Liver (tissue), 9 donors: ENCODE measurements around the gene DNAI1. TPM values are rescaled to one million over a fixed set of nuclear protein-coding genes. Genes with fewer than 3 reads are reported as not detected.

Source experiments
- DNase-seq: peaks from one replicate; pipeline ENCODE4 v3.0.0-alpha.2; 2017; ENCODE audit warnings: low spot score
- H3K27ac ChIP-seq, 2 donors: one replicate each; pipeline ENCODE4 v1.7.0; 2013; ENCODE audit warnings: inconsistent platforms in 2 of 2, low read length in 2 of 2, control low read depth in 1 of 2, low read depth in 1 of 2, mild to moderate bottlenecking in 1 of 2
- H3K27me3 ChIP-seq, 4 donors: one replicate each; pipeline versions ENCODE4 v1.6.1 to v1.7.0; 2013; ENCODE audit warnings: low read length in 3 of 4, inconsistent platforms in 1 of 4, mild to moderate bottlenecking in 1 of 4, moderate library complexity in 1 of 4; ENCODE audit not compliant: control insufficient read depth in 4 of 4, insufficient read depth in 4 of 4
- H3K36me3 ChIP-seq, 4 donors: one replicate each; pipeline versions ENCODE4 v1.6.1 to v1.7.0; 2013; ENCODE audit warnings: low read length in 3 of 4, mild to moderate bottlenecking in 3 of 4, low read depth in 1 of 4, moderate library complexity in 1 of 4; ENCODE audit not compliant: control insufficient read depth in 4 of 4, insufficient read depth in 3 of 4
- H3K4me1 ChIP-seq, 4 donors: one replicate each; pipeline versions ENCODE4 v1.6.1 to v1.7.0; 2013; ENCODE audit warnings: low read length in 3 of 4, mild to moderate bottlenecking in 3 of 4, moderate library complexity in 1 of 4; ENCODE audit not compliant: control insufficient read depth in 4 of 4, insufficient read depth in 4 of 4
- H3K4me3 ChIP-seq, 3 donors: one replicate each; pipeline versions ENCODE4 v1.6.1 to v1.7.0; 2013; ENCODE audit warnings: low read length in 3 of 3, control low read depth in 1 of 3, low read depth in 1 of 3, mild to moderate bottlenecking in 1 of 3
- H3K9ac ChIP-seq, 2 donors: one replicate each; pipeline ENCODE4 v1.7.0; 2013; ENCODE audit warnings: low read length in 2 of 2, mild to moderate bottlenecking in 2 of 2, moderate library complexity in 2 of 2, control low read depth in 1 of 2, low read depth in 1 of 2
- H3K9me3 ChIP-seq, 4 donors: one replicate each; pipeline versions ENCODE4 v1.6.1 to v1.7.0; 2013; ENCODE audit warnings: low read length in 3 of 4; ENCODE audit not compliant: control insufficient read depth in 4 of 4
- ATF3 ChIP-seq: IDR thresholded peaks from 2 replicates; pipeline ENCODE4 v1.6.1; 2016; ENCODE audit warnings: antibody characterized with exemption
- CTCF ChIP-seq: fragments of 150-350 bp; IDR thresholded peaks from 2 replicates; pipeline ENCODE4 v1.5.1; 2017; ENCODE audit warnings: improper control_type of control experiment, low read depth, low read length; ENCODE audit not compliant: missing input control
- EGR1 ChIP-seq, 2 donors: IDR thresholded peaks; 2 replicates each; pipeline ENCODE4 v1.6.1; 2016 to 2018; ENCODE audit warnings: antibody characterized with exemption in 2 of 2, low read depth in 2 of 2
- FOXA1 ChIP-seq: IDR thresholded peaks from 2 replicates; pipeline ENCODE4 v1.6.1; 2016; ENCODE audit warnings: antibody characterized with exemption
- FOXA2 ChIP-seq: IDR thresholded peaks from 2 replicates; pipeline ENCODE4 v1.6.1; 2016; ENCODE audit warnings: antibody characterized with exemption
- GABPA ChIP-seq, 2 donors: IDR thresholded peaks in 1 of 2; conservative IDR thresholded peaks in 1 of 2; 2 replicates each; pipeline ENCODE4 v1.6.1; 2016; ENCODE audit warnings: antibody characterized with exemption in 2 of 2, mild to moderate bottlenecking in 1 of 2, moderate library complexity in 1 of 2
- HNF4A ChIP-seq, 2 donors: conservative IDR thresholded peaks; 2 replicates each; pipeline ENCODE4 v1.6.1; 2016; ENCODE audit warnings: antibody characterized with exemption in 2 of 2, mild to moderate bottlenecking in 2 of 2
- HNF4G ChIP-seq: IDR thresholded peaks from 2 replicates; pipeline ENCODE4 v1.6.1; 2016; ENCODE audit warnings: antibody characterized with exemption
- JUND ChIP-seq, 2 donors: IDR thresholded peaks; 2 replicates each; pipeline ENCODE4 v1.6.1; 2016; ENCODE audit warnings: antibody characterized with exemption in 2 of 2
- MAX ChIP-seq: IDR thresholded peaks from 2 replicates; pipeline ENCODE4 v1.6.1; 2016; ENCODE audit warnings: antibody characterized with exemption
- NR2F2 ChIP-seq: IDR thresholded peaks from 2 replicates; pipeline ENCODE4 v1.6.1; 2016; ENCODE audit warnings: antibody characterized with exemption
- RAD21 ChIP-seq, 2 donors: IDR thresholded peaks; 2 replicates each; pipeline ENCODE4 v1.6.1; 2016; ENCODE audit warnings: antibody characterized with exemption in 2 of 2, mild to moderate bottlenecking in 2 of 2
- RXRA ChIP-seq, 2 donors: IDR thresholded peaks; 2 replicates each; pipeline ENCODE4 v1.6.1; 2017 to 2018; ENCODE audit warnings: antibody characterized with exemption in 2 of 2, mild to moderate bottlenecking in 1 of 2
- SP1 ChIP-seq: IDR thresholded peaks from 2 replicates; pipeline ENCODE4 v1.6.1; 2018; ENCODE audit warnings: antibody characterized with exemption, mild to moderate bottlenecking
- TAF1 ChIP-seq: conservative IDR thresholded peaks from 2 replicates; pipeline ENCODE4 v1.6.1; 2016; ENCODE audit warnings: antibody characterized with exemption, mild to moderate bottlenecking
- YY1 ChIP-seq: IDR thresholded peaks from 2 replicates; pipeline ENCODE4 v1.6.1; 2016; ENCODE audit warnings: antibody characterized with exemption, mild to moderate bottlenecking
- ZBTB33 ChIP-seq: IDR thresholded peaks from 2 replicates; pipeline ENCODE4 v1.6.1; 2016; ENCODE audit warnings: antibody characterized with exemption
- WGBS: extraction: QIAGEN DNeasy Blood & Tissue Kit; methylation state at CpG from one replicate; pipeline ENCODE4 v1.1.7; 2013; 5-methylcytosine and 5-hydroxymethylcytosine counted together
- polyA plus RNA-seq, 2 donors: library from polyadenylated mRNA; stranded (reverse) in 1 of 2; unstranded in 1 of 2; fragments of 200-250 nt in 1 of 2; fragments of >200 nt in 1 of 2; fragmentation: Nextera tagmentation in 1 of 2; extraction: Ambion mirVana in 1 of 2; gene quantifications; one replicate each; pipeline versions ENCODE4 v1.2.1 to v1.2.3, GENCODE V29; 2013 to 2015
- total RNA-seq, 2 donors: library from RNA; depleted of rRNA; stranded (reverse); fragments of >200 nt; gene quantifications; one replicate each; pipeline ENCODE4 v1.2.3, GENCODE V29; 2014
- TF ChIP-seq, protein P1 (sequence below): IDR thresholded peaks from 2 replicates; pipeline ENCODE4 v1.6.1; 2016; ENCODE audit warnings: antibody characterized with exemption, mild to moderate bottlenecking
- donor health status: healthy.
- donor health status: healthy.
- donor health status: healthy.
- donor health status: healthy.
- donor health status: healthy.

DNAI1 gene
- total and polyA plus RNA-seq, 4 donors: not detected

DNA sequence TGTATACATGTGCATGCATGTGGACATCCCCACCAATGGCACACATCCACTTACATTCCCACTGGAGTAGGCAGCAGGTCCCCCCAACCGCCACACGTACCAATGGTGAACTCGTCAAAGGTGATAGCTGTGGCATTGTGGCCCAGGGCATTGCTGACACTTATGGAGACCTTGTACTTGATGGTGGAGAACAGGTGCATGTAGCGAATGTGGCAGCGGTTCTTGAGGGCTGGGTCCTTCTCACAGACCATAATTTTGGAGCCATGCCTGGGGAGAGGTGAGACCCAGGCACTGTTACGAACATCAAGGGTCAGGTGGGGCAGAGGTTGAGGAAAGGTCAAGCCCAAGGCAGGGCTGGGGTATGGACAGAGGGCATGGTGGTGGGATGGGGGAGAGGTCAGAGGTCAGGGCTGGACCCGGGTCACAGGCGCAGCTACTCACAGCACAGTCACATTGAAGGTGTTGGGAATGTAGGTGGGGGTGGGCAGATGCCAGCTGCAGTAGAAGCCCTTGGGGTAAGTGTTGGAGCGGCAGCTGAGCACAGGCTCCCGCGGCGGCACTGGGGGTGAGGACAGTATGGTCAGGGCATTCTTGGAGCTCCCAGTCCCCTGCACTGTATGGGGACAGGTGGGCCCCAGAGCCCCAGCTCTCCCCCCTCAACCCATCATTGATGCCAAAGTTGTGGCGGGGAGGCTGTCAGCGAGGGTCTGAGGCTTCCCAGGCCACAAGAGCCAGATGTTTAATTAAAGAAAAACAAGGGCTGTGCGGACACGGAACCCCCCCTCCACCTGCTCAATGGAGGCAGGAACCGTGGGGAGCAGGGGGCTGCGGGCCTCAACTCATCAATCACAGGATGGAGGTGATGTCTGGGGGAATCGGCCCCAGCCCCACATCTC lies 99.1 kb downstream of the DNAI1 start:
- no peak for TF ChIP-seq YY1
- TF ChIP-seq FOXA2: no peak
- no peak for TF ChIP-seq HNF4G
- H3K9ac ChIP-seq: no peak overlapping the region
- WGBS: 89% methylated on average over 19 of the region's 19 CpGs
- no peak overlapping the region for H3K4me3 ChIP-seq
- H3K9me3 ChIP-seq: no peaks in the 10 kb centered on the region
- no peak for DNase-seq
- peaks cover 7 to 27% (median 15%) of the 10 kb centered on the region in 4 donors for H3K4me1 ChIP-seq
- no peaks in the 10 kb centered on the region for H3K27me3 ChIP-seq
- no peaks in the 10 kb centered on the region for H3K36me3 ChIP-seq
- no peak overlapping the region for H3K27ac ChIP-seq

GRCh38 chr9:34558364-34558763 lies 99.8 kb downstream of the DNAI1 start:
- WGBS: 92% methylated on average over 9 of the region's 9 CpGs
- H3K9ac ChIP-seq: no peak overlapping the region
- H3K36me3 ChIP-seq: no peaks in the 10 kb centered on the region
- no peak overlapping the region for H3K4me3 ChIP-seq
- TF ChIP-seq ZBTB33 (no peak), ATF3 (no peak), HNF4A (conservative IDR thresholded peaks at IDR 0.05) (no peak), TAF1 (no peak), MAX (no peak), FOXA2 (no peak), RXRA (IDR thresholded peaks at IDR 0.05) (no peak), SP1 (no peak), EGR1 (IDR thresholded peaks at IDR 0.05; ENCODE audit: low read depth in 2 of 2) (no peak), CTCF (no peak), JUND (IDR thresholded peaks at IDR 0.05) (no peak), YY1 (no peak), GABPA (IDR thresholded peaks at IDR 0.05 in 1 of 2, conservative IDR thresholded peaks at IDR 0.05 in 1 of 2) (no peak), FOXA1 (no peak), HNF4G (no peak), NR2F2 (no peak), RAD21 (IDR thresholded peaks at IDR 0.05) (no peak)
- TF ChIP-seq, protein P1, sequence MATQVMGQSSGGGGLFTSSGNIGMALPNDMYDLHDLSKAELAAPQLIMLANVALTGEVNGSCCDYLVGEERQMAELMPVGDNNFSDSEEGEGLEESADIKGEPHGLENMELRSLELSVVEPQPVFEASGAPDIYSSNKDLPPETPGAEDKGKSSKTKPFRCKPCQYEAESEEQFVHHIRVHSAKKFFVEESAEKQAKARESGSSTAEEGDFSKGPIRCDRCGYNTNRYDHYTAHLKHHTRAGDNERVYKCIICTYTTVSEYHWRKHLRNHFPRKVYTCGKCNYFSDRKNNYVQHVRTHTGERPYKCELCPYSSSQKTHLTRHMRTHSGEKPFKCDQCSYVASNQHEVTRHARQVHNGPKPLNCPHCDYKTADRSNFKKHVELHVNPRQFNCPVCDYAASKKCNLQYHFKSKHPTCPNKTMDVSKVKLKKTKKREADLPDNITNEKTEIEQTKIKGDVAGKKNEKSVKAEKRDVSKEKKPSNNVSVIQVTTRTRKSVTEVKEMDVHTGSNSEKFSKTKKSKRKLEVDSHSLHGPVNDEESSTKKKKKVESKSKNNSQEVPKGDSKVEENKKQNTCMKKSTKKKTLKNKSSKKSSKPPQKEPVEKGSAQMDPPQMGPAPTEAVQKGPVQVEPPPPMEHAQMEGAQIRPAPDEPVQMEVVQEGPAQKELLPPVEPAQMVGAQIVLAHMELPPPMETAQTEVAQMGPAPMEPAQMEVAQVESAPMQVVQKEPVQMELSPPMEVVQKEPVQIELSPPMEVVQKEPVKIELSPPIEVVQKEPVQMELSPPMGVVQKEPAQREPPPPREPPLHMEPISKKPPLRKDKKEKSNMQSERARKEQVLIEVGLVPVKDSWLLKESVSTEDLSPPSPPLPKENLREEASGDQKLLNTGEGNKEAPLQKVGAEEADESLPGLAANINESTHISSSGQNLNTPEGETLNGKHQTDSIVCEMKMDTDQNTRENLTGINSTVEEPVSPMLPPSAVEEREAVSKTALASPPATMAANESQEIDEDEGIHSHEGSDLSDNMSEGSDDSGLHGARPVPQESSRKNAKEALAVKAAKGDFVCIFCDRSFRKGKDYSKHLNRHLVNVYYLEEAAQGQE: no peak
- no peaks in the 10 kb centered on the region for H3K27me3 ChIP-seq
- peaks cover 7 to 27% (median 15%) of the 10 kb centered on the region in 4 donors for H3K4me1 ChIP-seq
- H3K27ac ChIP-seq: no peak overlapping the region
- H3K9me3 ChIP-seq: no peaks in the 10 kb centered on the region
- no peak for DNase-seq
